ENCODE data around the gene RGS9.

Gene RGS9

DNA sequence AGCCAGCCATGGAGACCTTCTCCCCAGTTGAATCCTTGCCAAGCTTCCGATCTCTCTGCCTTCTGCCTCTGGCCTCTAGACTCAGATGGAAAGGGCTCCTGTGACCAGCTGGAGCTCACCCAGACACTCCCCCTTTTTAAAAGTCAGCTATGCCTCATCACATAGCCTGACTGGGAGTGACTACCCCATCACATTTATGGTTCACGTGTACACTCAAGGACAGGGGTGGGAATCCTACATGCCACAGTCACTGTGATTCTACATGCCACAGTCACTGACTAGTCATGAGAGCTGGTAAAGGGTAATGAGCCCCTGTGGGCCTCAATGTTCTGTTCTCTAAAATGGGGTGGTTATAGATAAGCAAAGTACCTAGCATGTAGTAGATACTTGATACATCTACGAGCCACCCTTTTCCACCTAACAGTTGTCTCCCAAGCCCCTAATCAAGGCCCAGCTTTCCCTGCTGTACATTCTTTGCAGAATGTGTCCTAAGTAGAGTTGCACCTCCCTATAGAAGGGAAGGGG is 85.1 kb downstream of the RGS9 start:
- no peak for DNase-seq

DNA sequence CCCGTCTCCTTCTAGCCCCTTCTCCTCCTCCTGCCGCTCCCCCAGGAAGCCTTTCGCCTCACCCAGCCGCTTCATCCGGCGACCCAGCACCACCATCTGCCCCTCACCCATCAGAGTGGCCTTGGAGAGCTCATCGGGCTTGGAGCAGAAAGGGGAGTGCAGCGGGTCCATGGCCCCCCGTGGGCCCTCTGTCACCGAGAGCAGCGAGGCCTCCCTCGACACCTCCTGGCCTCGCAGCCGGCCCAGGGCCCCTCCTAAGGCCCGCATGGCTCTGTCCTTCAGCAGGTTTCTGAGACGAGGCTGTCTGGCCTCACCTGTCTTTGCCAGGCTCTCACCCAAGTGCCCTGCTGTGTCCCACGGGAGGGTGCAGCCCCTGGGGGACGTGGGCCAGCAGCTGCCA is 87.9 kb downstream of the RGS9 start:
- no peak for DNase-seq

DNA sequence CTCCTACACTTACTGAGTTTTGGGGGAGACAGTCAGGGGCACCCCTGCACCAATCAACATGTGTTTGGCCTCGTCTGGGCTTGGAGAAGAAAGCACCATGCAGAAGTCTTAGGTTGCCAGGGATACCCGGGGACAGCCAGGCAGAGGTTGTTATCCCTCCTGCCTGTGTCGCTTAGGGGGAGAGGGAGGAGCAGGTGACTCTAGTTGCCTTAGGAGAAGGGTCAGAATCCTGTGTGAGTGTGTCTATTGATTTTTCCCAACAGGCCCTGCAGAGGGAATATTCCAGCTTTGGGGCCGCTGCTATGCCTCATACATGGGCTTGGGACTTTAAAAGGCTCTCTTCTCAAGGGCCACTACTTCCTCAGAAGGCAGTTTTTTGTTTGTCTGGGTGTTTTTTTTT is 89.1 kb downstream of the RGS9 start:
- DNase-seq, result no peak

DNA sequence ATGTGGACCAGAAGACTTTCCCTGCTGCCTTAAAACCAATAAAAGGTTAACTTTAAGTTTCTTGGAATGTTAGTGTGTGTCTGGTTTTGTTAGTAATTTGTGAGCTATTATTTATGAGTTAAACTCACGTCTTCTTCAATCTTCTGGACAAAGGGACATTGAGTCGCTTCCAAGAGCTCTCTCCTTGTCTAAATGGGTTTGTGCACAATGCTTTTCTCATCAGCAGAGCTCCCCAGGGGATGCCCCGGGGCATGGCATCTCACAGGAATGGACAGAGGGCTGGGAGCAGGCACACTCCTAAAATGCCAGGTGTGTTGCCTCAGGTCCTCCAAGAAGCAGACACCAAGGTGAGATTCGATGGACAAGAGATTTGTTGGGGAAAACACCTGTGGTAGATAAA is 90.5 kb downstream of the RGS9 start:
- DNase-seq, result no peak

DNA sequence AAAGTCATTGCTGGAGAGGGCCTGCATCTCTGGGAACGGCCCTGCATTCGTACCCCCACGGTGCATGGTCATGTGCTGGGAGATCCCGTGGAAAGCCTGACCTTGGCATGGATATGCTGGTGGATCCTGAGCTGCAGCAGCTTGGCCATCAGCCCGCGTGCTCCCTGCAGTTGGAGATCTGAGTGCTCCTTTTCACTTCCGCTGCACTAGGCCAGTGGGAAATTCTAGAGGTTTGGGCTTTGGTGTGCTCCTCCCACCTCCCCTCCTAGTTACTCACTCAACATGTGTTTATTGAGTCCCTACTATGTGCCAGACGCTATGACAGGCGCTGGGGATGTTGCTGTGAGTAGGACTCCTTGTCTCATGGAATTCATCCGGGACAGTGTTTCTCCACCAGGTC is 91.1 kb downstream of the RGS9 start:
- DNase-seq, result no peak

DNA sequence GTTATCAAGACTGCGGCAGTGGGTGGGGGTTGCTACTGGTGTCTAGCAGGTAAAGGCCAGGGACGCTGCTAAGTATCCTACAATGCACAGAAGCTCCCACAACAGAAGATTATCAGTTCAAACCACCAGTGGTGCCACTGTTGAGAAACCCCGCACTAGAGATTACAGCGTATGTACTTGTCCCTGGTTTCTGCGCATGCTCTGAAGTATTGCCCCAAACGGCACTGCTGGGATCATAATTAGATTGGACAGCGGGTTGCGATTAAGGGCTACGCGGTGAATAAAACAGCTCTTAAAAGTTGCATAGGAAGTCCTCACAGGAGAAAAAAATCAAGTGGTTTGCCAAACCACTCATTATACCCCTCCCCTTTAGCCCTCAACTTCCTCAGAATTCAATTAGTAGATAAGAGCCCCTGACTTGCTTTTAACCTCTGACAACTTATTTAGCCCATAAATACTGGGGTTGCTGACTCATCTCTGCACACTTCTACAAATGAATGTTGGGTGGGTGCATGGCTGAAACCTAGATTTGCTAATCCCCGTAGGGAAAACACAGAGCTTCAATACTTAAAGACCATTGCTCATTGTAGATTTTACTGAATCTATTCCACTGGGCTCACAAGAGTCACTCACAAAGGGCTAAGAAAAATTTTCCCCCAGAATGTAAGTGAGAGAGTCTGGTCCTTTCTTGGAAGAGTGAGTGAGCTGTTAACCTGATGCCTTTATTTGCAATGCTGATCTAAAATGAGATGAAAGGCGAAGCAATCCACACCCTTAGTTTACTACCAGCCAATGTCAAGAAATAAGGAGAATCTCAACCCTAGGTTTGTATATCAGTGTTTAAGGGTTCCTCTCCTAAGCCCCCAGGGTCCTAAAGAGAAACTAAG is 91.8 kb downstream of the RGS9 start:
- no peak for DNase-seq

DNA sequence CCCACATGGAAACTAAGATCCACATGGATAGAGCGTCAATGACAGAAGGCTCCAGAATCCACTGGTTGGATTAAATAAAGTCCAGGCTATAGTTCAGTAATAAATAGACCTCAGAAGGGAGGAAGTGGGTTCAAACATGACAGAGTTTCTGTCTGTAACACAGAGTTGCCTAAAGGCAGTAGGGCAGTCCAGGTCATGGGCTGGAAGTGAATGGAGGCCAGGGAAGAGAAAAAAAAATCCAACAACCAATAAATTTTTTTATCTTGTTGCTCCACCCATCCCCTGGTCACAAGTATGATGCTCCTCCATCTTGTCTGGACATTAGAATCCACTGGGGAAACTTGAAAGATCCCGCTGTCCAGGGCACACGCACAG is 92.4 kb downstream of the RGS9 start:
- DNase-seq, result no peak

DNA sequence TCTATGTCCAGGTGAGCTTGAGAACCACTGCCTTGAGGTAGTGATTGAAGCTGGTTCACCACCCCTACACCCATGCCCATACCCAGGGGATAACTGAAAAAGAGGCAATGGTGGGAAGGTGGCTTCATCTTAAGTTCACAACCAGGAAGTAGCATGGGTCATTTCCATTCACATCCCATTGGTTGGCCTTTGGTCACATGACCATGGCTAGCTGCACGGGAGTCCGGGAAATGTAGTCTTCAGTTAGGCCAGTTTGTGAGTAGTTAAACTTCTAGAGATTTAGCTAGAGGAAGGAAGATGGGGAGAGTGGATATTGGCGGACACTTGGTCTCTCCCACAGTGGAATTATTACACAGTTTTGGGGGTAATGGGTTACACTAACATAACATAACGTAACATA is 92.9 kb downstream of the RGS9 start:
- peak in 1 of 2 experiments; percentile 22 for DNase-seq

DNA sequence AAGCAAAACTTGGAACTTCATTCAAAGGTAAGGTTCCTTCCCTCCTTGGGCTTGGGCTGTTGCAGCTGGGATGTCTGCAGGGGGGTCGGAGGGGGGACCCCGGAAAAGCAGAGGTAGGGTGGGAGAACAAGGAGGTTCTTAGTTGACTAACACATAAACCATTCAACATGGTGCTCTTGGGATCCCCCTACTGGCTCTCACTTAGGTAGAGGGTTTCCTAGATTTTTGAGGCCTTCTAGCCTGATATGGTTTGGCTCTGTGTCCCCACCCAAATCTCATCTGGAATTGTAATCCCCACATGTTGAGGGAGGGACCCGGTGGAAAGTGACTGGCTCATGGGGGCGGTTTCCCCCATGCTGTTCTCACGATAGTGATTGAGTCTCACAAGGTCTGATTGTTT is 93.9 kb downstream of the RGS9 start:
- no peak for DNase-seq

DNA sequence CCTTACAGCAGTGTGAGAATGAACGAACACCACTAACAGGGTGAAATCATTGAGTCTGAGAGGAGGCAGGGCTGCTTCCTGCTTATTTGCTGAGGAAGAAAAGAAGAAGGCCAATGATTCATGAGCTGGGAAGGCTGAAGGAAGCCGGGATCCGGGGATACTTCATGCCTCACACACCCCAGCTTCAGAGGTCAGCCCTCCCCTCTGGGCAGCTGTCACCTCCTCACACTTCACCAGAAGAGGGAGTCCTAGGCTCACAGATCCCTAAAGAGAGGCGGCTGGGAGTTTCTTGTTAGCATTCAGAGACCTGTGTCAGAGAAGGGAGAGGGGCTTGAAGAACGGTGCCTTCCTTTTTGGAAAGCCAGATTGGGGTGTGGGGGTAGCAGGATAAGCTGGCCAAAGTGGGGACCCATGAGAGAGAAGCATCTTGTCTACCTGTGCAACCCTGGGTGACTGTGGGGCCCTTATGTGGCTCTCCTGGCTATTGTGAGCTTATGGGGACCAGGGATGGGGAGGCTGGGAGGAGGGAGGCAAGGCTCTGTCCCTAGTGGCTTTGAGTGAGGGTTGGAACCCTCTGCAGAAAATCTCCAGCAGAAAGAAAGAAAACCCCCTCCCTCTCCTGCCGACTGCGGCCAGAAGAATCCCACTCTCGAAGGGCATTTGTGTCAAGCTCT is 94.6 kb downstream of the RGS9 start:
- peak; percentile 21 to 43 for DNase-seq

DNA sequence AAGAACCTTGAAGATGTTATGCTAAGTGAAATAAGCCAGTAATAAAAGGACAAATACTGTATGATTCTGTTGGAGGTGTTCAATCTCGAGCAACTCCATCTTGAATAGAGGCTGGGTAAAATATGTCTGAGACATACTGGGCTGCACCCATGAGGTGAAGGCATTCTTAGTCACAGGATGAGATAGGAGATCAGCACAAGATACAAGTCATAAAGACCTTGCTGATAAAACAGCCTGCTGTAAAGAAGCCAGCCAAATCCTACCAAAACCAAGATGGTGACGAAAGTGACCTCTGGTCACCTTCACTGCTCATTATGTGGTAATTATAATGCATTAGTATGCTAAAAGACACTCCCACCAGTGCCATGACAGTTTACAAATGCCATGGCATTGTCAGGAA is 98.1 kb downstream of the RGS9 start:
- no peak for DNase-seq

DNA sequence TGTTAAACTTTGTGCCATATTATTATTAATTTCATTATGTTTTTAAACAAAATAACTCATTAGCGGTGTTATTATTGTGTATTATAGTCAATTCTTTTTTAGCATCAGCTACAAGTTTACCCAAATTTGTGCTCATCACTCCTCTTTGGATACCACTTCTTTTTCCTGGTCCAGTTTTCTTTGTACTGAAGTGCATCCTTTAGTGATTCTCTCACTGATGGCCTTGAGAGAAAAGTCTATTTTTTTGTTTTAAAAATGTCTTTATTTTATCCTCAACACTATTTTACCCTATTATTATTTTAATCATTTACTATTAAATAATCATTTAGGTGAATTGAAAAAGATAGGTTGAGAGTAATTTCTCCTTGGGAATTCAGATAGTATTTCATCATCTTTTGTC is 99.2 kb downstream of the RGS9 start:
- no peak for DNase-seq

DNA sequence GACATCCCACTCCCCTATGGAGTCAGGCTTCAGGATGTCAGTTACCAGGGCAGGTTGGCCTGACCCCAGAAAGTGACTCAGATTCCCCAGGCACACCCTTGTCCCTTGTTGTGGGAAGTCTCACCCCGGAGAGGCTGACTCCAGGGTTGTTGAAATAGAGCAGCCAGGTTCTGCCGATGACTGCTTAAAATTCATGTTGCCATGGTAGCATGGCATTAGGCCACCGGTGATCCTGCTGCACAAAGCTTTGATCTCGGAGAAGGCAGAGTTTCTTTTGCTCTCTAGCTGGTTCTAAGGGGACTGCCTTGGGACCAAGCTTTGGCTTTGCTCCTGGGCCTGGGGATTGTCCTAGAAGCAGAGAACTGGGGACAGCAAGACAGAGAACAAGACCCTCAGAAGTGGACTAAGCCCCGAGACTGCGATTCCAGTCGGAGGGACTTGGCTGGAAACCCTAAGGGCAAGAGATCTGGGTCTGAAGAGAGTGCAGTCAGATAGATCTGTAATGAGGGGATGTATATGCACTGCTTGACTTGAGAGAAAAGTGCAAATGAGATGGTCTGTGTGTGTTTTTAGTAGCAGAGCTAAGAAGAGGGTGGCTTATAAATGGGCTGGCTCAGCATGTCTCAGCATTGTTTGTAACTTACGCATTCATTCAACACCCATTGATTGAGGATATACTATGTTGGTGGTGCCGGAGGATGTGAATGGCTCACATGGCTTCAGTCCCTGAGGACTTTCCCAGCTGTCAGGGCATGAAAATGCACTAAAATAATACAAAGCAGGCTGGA is 106.9 kb downstream of the RGS9 start:
- no peak for DNase-seq

DNA sequence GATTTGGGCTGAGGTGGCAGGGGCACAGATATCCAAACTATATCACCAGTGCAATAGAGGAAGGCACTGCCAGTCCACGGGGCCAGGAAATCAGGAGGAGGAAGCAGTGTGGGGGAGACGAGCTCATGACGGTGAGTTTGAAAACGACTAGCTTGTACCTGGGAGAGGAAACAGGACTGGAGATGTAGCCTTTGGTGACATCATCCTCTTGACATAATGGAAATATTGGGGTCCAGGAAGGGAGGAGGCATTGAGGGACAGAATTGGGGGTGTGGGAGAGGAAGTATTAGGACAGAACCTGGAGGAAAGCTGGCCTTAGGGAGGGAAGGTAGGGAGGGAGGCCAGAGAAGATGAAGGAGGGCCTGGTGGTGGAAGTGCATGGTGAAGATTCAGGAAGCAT is 109.1 kb downstream of the RGS9 start:
- no peak for DNase-seq

DNA sequence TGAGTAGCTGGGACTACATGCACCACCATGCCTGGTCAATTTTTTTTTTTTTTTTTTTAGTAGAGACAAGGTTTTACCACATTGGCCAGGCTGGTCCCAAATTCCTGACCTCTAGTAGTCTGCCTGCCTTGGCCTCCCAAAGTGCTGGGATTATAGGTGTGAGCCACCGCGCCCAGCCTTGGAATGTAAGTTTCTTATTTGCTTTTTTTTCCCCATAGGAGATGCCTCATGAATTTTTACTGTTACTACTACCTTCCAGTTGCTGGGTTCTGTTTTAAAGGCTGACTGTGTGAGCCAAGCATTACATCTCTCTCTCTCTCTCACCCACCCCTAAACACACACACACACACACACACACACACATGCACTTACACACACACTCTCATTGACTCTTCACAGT is 112.6 kb downstream of the RGS9 start:
- DNase-seq, result no peak

DNA sequence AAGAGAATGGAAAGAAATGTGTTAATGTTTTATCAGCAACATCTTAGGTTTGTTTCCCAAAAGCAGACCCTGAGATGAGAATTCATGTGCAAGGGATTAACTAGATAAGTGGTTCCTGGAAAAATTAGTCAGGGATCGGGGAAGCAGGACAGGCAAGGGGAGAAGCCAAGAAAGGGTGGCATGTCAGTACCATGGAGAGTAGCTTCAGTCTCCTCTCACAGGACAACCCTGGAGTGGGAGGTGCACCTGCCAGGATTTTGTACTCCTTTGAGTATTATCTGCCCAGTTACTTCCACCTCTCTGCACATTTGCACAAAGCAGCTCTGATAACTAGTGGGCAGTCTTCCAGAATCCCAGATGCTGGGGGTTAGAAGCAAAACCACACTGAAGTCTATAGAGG is 117.0 kb downstream of the RGS9 start:
- DNase-seq, result no peak

DNA sequence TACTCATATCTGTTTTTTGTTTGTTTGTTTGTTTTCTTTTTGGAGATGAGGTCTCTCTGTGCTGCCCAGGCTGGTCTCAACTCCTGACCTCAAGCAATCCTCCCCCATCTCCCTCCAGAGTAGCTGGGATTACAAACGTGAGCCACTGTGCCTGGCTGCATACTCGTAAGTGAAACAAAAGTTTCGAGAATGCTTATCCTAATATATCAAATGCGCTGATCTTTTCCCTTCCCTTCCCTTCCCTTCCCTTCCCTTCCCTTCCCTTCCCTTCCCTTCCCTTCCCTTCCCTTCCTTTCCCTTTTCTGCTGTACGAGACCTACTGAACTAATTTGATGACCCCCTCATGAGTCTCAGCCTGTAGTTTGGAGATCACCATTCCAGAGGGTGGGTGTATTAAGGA is 122.1 kb downstream of the RGS9 start:
- no peak for DNase-seq

DNA sequence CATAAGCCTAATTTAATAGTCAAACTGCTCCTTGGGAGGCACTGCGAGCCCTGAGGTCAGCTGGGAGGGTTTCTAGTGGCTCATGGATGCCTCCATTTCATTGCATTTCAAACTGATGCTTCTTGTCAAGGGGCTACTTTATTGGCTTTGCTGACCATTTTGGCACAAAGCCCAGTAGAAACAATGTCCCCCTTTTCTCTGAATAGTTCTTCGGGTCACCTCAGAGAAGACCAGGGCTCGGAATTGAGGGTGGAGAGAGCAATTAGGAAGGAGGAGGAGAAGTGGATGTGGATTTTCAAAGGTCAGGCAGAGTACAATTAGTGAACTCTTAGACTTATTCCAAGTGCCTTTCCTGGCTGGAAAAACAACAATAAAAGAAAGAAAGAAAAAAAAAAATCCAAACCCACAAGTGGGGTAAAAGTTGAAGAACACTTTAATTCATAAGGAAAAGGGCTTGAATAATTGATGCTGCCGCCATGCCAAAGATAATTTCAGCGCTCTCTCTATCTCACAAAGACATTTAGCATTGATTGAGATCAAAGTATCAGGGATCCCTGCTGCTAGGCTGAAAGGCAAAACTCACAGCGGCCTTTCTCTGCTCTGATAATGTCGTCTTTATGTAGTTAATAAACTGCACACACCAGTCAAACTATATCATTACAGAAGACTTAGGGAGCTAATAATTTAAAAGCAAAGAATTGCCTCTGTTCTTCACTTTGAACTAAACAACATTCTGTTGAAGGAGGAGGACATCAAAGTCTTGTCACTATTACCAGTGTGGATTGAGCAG is 122.7 kb downstream of the RGS9 start:
- no peak for DNase-seq

DNA sequence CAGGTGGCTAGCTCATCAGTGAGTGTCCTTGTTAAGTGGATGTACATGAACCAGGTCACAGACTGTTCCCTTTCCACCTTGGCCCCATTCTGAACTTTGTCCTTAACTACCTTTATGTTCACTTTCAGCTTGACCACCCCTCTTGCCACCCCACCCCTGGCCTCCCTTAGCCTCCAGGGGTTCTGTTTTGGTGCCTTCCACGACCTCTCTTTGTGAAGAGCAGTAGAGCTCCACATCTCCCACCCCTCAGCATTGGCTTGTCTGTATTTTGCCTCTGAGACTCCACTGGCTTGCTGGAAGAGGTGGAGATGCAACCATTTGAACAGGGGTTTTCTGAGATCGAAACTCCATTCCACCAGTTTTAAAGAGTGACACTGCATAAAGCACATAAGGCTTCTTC is 123.5 kb downstream of the RGS9 start:
- DNase-seq, result no peak

DNA sequence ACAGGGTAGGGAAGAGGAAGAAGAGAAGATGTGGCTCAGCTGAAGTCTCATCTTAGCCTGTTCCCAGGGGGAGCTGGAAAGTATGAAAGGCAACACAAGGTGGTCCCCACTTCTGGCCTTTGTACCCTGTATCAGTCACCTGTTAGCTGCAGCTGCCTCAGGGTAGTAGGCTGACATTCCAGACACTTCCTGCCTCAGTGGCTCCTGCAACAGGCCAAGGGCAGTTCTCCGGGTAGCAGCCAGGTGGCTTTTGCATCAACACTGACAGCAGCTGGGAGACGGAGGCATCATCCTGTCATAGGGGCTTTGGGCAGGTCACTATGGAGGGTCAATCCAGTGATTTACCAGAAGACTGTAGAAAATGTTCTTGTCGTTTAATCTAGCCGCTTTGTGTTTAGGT is 124.0 kb downstream of the RGS9 start:
- DNase-seq, result no peak

DNA sequence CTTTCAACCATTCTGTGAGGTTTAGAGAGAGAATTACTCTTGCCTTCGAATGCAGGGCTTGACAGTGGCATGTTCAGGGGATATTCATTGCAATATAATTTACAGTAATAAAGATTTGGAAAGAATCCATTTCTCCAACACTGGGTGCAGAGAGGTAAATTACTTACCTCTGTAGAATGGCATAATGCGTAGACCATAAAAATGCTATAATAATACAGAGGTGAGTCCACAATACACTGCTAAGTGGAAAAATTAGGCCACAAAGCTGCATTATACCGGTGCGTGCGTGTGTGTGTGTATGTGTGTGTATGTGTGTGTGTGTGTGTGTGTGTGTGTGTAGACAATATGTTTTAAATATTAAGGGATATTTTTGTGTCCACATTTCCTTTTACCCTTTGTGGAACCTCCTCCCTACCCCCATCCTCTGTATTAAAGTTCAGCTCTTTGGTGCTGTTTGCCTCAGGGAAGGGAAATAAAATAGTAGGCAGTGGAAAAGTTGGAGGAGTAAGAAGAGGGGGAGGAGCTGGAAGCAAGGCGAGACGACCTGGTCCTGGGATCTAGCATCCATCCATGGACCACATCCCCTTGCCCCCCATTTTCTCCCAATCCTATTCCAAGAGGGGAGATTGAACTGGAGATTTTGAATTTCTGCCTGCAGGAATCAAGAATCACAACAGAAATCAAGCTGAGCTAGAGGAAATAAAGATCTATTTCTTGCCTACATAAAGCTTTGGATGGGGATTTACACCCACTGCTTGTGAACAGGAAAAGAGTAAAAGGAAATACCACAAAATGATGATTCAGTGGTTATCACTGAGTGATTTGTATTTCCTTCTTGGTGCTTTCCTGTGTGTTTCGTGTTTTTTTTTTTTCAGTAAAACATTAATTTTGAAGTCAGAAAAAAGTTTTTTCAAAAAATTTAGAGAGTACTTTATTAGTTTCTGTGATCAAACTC is 124.8 kb downstream of the RGS9 start:
- DNase-seq, result no peak

DNA sequence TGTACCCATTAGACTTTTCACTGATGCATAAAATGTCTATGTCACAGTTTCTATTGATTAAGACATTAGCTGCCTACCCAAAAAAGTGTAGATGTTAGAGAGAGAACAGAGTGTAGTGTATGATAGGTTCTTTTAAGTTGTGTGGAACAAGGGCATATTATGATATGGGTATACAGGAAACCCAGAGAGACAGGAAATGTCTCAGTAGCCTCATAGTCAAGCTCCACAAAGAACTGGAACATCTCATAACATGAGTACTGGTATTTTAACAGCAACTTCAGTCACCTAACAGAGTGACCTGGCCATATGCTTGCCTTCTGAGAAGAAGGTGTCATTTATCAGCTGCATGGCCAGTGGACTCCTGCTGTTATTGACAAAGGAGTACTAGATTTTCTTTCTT is 128.1 kb downstream of the RGS9 start:
- no peak for DNase-seq

Data from NCI-H446 (cell line).